Camera-type eye (tissue), 1 donor: ENCODE data around the gene SMIM10L1. TPM values are rescaled to one million over a fixed set of nuclear protein-coding genes. Genes with fewer than 3 reads are reported as not detected.

Experiments
- total RNA-seq: library from RNA; depleted of rRNA; stranded (reverse); fragments of >200 nt; gene quantifications from one replicate; pipeline ENCODE4 v1.2.3, GENCODE V29; 2014

SMIM10L1 gene
- total RNA-seq, result 11.3 TPM

GRCh38 chr12:11171145-11171968 lies at the start of gene SMIM10L1:
TSS of gene SMIM10L1 (plus strand) at chr12:11171194. CDS start at chr12:11171357, 163 bp downstream.

GRCh38 chr12:11134305-11134704 lies 36.7 kb upstream of the SMIM10L1 start, which contains the start of gene TAS2R30:
TSS of gene TAS2R30 (minus strand) at chr12:11134644. CDS start at chr12:11134244, 400 bp downstream.

DNA sequence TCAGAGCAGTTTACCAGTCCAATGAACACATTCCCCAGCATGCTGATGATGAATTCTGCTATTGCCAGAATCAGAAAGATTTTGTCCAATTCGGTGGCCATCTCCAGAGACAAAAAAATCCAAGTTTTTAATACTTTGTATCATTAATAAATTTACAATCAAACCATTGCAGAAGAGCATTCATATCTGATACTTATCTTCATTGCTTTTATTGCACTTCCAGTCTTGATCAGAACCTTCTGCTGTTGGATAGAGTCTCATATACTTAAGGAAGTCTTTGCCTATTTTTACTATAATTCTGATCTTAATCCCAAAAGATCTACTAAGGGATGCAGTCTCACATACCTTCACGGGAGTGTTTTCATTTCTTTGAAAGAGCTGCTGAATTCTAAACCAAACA lies 15.8 kb downstream of the SMIM10L1 start, which contains the start of gene TAS2R42:
TSS of gene TAS2R42 (minus strand) at position 101 of the 400 bp plus-strand sequence. CDS start at position 101, 0 bp downstream.

Other genes starting within 250 kb of the SMIM10L1 start
- gene PRH2, start 242.0 kb upstream of the SMIM10L1 start, total RNA-seq, result not detected
- 21.2 TPM for gene TAS2R14, start 231.9 kb upstream of the SMIM10L1 start, total RNA-seq
- 17.0 TPM for gene TAS2R50, start 184.3 kb upstream of the SMIM10L1 start, total RNA-seq
- 20.5 TPM for gene TAS2R20, start 172.9 kb upstream of the SMIM10L1 start, total RNA-seq
- gene TAS2R19, start 148.6 kb upstream of the SMIM10L1 start, total RNA-seq, result 42.2 TPM
- 30.5 TPM for gene TAS2R31, start 139.8 kb upstream of the SMIM10L1 start, total RNA-seq
- gene TAS2R46, start 108.9 kb upstream of the SMIM10L1 start, total RNA-seq, result 15.8 TPM
- 27.2 TPM for gene TAS2R43, start 78.9 kb upstream of the SMIM10L1 start, total RNA-seq
- gene TAS2R30, start 36.5 kb upstream of the SMIM10L1 start, total RNA-seq, result 37.2 TPM
- not detected for gene TAS2R42, start 15.7 kb downstream of the SMIM10L1 start, total RNA-seq
- gene PRB3, start 98.5 kb downstream of the SMIM10L1 start, total RNA-seq, result not detected
- gene PRB4, start 139.2 kb downstream of the SMIM10L1 start, total RNA-seq, result not detected
- not detected for gene PRB2, start 224.4 kb downstream of the SMIM10L1 start, total RNA-seq